ENCODE results near the gene SLC6A17.

The SLC6A17 gene

GRCh38 chr1:110223127-110223526, 72.8 kb downstream of the SLC6A17 start:
- ChIA-PET POLR2A (no interaction called here), CTCF (interaction anchor here (2.2 to 6.5 kb wide), 2 partner anchors 14 to 15 kb away, joined by 10 to 50 read pairs; partner anchors contain the start of gene KCNC4)
- DNase-seq (ENCODE audit: low read depth, low spot score): no peak
- TF ChIP-seq, protein P1, sequence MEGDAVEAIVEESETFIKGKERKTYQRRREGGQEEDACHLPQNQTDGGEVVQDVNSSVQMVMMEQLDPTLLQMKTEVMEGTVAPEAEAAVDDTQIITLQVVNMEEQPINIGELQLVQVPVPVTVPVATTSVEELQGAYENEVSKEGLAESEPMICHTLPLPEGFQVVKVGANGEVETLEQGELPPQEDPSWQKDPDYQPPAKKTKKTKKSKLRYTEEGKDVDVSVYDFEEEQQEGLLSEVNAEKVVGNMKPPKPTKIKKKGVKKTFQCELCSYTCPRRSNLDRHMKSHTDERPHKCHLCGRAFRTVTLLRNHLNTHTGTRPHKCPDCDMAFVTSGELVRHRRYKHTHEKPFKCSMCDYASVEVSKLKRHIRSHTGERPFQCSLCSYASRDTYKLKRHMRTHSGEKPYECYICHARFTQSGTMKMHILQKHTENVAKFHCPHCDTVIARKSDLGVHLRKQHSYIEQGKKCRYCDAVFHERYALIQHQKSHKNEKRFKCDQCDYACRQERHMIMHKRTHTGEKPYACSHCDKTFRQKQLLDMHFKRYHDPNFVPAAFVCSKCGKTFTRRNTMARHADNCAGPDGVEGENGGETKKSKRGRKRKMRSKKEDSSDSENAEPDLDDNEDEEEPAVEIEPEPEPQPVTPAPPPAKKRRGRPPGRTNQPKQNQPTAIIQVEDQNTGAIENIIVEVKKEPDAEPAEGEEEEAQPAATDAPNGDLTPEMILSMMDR (IDR thresholded peaks at IDR 0.05; ENCODE audit: insufficient read depth, low read length, missing control alignments): no peak
- no peak overlapping the region for H3K4me3 ChIP-seq (ENCODE audit: low read depth, low read length)

DNA sequence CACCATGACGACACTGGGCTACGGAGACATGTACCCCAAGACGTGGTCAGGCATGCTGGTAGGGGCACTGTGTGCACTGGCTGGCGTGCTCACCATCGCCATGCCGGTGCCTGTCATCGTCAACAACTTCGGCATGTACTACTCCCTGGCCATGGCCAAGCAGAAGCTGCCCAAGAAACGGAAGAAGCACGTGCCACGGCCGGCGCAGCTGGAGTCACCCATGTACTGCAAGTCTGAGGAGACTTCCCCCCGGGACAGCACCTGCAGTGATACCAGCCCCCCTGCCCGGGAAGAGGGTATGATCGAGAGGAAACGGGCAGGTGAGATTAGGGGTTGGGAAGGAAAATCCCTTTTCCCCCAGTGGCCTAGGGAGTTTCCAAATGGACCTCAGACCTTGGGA, 73.3 kb downstream of the SLC6A17 start:
- no peak for DNase-seq (ENCODE audit: low read depth, low spot score)
- POLR2A ChIA-PET: no interaction called here
- TF ChIP-seq, protein P1 (IDR thresholded peaks at IDR 0.05; ENCODE audit: insufficient read depth, low read length, missing control alignments): no peak
- H3K4me3 ChIP-seq (ENCODE audit: low read depth, low read length): no peak overlapping the region
- CTCF ChIA-PET: interaction anchor here (1.5 to 6.5 kb wide), 3 partner anchors 14 to 89 kb away, joined by 7 to 50 read pairs (median 12); partner anchors contain the start of gene KCNC4

- no peak overlapping the region for H3K4me3 ChIP-seq (ENCODE audit: low read depth, low read length)
- TF ChIP-seq, protein P1 (IDR thresholded peaks at IDR 0.05; ENCODE audit: insufficient read depth, low read length, missing control alignments): no peak
- ChIA-PET CTCF (interaction anchor here (1.2 to 6.5 kb wide), 4 partner anchors 15 to 88 kb away, joined by 6 to 50 read pairs (median 10); partner anchors contain the start of gene KCNC4), POLR2A (no interaction called here)
- no peak for DNase-seq (ENCODE audit: low read depth, low spot score)
Observed at GRCh38 chr1:110224240-110224995, 74.1 kb downstream of the SLC6A17 start.

DNA sequence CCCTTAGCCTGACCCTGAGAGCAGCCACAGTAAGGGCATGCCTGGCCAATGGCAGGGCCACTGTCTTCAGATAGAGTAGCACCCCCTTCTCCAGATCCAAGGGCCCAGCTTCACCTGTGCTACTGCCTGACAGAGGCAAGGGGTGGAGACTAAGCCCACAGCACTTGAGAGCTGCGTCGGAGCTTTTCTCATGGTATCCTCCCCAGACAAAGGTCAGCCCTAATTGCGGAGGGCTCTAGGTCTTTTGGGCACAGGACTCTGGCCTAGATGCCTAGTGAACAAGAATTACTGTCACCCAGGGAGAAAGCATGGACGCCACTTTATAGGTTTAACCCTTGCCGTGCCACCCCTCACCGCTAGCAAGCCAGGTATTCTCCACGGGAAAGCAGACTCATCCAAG, 74.9 kb downstream of the SLC6A17 start:
- TF ChIP-seq, protein P1 (IDR thresholded peaks at IDR 0.05; ENCODE audit: insufficient read depth, low read length, missing control alignments): no peak
- no peak for DNase-seq (ENCODE audit: low read depth, low spot score)
- POLR2A ChIA-PET: no interaction called here
- H3K4me3 ChIP-seq (ENCODE audit: low read depth, low read length): no peak overlapping the region
- CTCF ChIA-PET: interaction anchor here (1.2 to 6.5 kb wide), 4 partner anchors 16 to 88 kb away, joined by 6 to 50 read pairs (median 10); partner anchors contain the start of gene KCNC4

GRCh38 chr1:110225756-110226404, 75.6 kb downstream of the SLC6A17 start:
- CTCF ChIA-PET: interaction anchor here (2.2 to 6.5 kb wide), 2 partner anchors 17 to 87 kb away, joined by 12 to 50 read pairs; partner anchors contain the start of gene KCNC4
- POLR2A ChIA-PET: no interaction called here
- TF ChIP-seq, protein P1 (IDR thresholded peaks at IDR 0.05; ENCODE audit: insufficient read depth, low read length, missing control alignments): no peak

DNA sequence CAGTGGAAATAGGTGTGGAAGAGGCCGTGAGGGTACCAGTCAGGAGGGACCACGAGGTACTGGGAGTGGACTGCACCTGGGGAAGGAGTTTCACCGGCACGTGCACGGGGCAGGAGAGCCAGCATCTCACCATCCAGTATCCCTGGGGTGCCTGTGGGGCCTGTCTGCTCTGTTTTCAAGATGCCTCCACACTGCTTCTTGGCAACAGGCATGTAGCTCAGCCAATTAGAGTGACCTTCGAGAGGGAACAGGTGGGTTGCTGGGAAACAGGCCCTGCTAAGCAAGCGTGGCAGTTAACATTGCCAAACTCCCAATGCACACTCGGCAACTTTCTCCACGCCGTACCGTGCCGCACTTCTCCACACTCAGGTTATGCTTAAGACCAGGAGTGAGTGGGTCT, 77.5 kb downstream of the SLC6A17 start:
- H3K4me3 ChIP-seq (ENCODE audit: low read depth, low read length): no peak overlapping the region
- no peak for DNase-seq (ENCODE audit: low read depth, low spot score)
- ChIA-PET POLR2A (no interaction called here), CTCF (interaction anchor here (2.2 to 6.5 kb wide), 2 partner anchors 18 to 85 kb away, joined by 6 to 50 read pairs; partner anchors contain the start of gene KCNC4)
- TF ChIP-seq, protein P1 (IDR thresholded peaks at IDR 0.05; ENCODE audit: insufficient read depth, low read length, missing control alignments): no peak

More at GRCh38 chr1:110225756-110226404, 75.6 kb downstream of the SLC6A17 start:
- DNase-seq (ENCODE audit: low read depth, low spot score): no peak
- no peak overlapping the region for H3K4me3 ChIP-seq (ENCODE audit: low read depth, low read length)
